T-helper 2 cell (primary cell): ENCODE data around the gene GPR146.
"Not testable (repeated sequence)": the region's sequence is repeated elsewhere in the genome, so short reads cannot be mapped to it uniquely, and the experiment has no call there.

ENCODE experiments used
- DNase-seq, 5 experiments: peaks; one replicate each; pipeline versions ENCODE4 v3.0.0 to v3.0.0-alpha.2; 2012 to 2022
- total RNA-seq, 2 donors: gene quantifications; one replicate each; lab custom pipeline; 2026; lab: John Stamatoyannopoulos, UW

Gene GPR146
- total RNA-seq: 9.7 to 10.3 reads per million in 2 donors

DNA sequence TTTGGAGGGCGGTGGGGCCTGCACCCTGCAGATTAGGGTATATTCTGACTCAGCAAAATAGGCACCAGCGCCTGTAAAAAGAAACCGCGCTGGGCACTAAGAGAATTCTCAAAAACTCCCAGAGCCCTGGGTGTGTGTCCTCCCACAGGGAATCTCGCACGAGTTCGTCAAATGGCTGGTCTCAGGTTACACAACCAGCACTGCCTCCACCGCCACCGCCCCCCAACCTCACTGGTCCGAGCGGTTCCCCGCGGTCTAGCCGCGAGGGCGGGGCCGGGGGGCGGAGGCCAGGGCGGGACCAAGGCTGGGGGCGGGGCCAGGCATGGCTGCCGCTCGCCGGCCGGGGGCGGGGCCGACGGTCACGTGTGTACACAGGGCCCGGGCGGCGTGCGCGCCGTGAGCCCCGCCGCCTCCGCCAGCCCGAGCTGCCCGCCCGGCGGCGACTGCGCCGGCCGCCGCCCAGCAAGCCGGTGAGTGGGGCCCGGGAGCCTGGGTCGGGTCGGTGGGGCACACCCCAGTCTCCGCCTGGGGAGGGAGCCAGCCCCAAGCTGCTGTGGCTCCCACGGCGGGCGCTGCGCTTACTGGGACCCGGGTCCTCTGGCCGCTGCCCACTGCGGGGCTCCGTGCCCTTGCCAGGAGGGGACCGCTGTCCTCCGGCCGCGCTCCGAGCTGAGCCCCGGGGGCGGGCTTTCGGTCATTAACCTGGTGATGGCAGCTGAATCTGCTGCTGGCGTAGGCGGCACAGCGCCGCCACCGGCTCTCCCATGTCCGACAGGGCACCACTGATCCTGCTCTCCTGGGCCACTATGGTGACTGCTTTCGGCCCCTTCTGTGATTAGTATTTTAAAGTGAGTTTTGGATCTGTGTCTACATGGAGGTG lies at the start of gene GPR146:
TSS of gene GPR146 (plus strand) at position 358 of the 880 bp plus-strand sequence. CDS start 12,970 bp downstream, outside the sequence.
- peak; percentile 78 to 91 (median 90) for DNase-seq

DNA sequence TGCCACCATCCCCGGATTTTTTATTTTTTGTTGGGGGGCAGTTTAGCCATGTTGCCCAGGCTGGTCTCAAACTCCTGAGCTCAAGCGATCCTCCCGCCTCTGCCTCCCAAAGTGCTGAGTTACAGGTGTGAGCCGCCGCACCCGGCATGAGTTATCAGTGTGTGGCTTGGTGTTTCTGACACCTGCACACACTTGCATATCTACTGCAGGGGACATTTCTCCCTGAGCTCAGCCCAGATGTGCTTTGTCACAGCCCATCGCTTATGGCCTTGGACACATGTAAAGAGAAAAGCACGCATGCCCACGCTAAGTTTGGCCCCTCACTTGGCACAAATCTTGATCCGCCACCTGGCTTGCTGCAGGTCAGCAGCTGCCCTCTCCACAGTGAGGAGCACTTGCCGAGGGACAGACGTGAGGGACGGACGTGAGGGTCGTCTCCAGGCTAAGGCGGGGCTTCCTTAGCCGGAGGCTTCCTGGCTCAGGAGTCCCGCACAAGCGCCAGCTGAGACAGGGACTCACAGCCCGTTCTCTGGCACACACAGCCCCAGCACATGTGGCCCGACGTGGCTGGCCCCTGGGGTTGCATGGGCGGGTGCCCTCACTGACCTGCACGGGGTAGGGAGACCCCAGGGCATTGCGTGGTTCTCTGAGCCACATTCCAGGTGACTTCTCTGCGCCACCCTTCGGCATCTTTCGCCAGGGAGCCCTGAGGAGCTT lies 49.6 kb upstream of the GPR146 start:
- DNase-seq: no peak

DNA sequence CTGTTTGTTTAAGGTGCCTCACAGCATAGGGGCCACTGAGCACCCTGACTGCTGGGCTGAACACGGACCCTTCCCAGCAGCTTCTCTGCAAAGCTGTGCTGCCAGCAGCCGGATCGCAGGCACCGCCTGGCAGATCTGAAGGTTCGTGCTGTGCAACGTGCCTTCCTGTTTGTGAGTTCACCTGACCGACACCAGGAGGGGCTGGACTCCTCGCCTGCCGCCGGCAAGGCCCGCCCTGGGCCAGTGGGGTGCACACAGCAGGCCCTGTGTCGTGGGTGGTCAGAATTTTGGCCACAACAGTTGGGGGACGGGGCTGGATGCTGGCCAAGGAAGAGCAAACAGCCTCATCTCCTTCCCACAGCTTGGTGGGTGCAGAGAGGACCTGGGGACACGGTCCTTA lies 48.8 kb upstream of the GPR146 start:
- no peak for DNase-seq

GRCh38 chr7:996079-996872 lies 48.1 kb upstream of the GPR146 start:
- no peak for DNase-seq

DNA sequence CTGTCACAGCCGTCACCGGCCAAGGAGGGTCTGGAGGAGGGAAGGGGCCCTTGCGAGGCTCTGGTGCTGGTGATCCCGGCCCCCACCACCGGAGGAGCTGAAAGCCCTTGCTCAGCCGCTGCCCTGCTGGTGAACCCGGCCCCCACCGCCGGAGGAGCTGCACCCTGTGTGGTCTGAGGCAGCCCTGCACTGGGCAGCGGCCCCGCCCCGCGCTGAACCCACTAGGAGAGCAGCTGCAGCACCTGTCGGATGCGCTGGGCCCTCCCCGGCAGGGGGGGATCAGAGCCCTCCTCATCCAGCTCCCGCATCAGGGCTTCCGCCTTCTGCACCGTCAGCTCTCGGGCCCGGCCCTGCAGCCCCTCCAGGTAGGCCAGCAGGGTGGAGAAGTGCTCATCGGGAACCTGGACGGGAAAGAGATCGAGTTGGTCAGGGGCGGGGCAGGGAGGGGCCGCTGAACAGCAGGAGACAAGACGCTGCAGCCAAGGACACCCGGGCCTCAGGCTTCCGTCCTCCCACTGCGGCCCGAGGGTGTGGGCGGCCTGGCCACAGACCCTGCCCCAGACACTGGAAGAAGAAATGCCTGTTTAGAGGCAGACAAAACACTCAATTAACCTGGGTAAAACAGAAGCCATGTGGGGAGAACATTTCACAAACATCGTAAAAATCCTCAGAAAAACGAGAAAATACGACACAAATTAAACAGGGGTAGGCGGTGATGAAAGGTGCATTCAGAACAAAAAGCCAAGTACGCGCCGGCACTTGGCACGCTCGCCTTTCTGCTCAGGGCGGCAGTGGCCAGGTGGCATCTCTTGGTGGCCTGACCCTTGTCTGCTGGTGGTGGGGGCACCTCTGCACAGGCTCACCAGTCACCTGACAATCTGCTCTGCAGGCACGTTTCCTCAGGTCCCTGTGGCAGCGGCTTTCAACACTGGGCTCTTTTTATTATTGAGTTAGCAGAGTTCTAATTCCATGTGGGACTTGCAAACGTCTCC lies 46.6 kb upstream of the GPR146 start:
- DNase-seq: no peak

GRCh38 chr7:999149-999879 lies 45.0 kb upstream of the GPR146 start:
- no peak for DNase-seq

DNA sequence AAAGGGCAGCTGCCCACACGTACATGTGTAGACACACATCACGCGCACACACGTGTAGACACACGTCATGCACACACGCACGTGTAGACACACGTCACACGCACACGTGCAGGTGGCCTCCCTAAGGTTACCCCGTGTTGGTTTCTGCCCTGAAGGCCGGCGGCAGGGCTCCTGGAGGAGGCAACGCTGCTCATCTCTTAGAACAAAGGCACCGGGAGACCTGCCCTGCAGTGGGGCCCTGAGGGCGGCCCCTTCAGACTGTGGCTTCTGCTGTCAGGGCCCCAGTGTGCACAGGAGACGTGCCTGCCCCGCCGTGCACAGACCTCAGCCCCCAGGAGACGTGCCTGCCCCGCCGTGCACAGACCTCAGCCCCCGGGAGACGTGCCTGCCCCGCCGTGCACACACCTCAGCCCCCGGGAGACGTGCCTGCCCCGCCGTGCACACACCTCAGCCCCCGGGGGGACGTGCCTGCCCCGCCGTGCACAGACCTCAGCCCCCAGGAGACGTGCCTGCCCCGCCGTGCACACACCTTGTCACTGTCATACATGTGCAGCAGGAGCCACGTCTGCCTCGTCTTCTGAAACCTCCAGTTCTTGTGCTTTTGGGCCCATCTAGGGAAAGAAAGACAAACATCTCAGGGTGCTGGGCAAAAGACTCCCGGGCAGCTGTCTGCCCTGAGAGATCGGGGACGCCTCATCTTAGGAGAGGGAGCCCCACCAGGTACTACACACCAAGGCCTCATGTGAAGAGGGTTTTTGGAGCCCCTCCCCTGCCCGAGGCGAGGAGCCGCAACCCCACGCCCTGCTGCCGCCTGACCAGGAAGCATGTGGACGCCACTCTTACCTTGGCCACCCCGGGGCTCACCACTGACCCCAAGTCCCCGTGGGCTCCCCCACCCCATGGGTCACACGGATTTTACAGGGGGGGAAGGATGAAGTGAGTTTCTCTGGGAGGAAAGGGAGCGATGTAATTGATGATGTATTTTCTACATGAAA lies 44.1 kb upstream of the GPR146 start:
- no peak for DNase-seq

- DNase-seq: not testable (repeated sequence)
Observed at GRCh38 chr7:1001069-1001770, 43.1 kb upstream of the GPR146 start.

- DNase-seq: not testable (repeated sequence)
Observed at GRCh38 chr7:1002026-1002425, 42.3 kb upstream of the GPR146 start.

- not testable (repeated sequence) for DNase-seq
Observed at GRCh38 chr7:1002445-1002844, 41.9 kb upstream of the GPR146 start.

- DNase-seq: no peak
Observed at GRCh38 chr7:1004018-1004852, 40.1 kb upstream of the GPR146 start.

DNA sequence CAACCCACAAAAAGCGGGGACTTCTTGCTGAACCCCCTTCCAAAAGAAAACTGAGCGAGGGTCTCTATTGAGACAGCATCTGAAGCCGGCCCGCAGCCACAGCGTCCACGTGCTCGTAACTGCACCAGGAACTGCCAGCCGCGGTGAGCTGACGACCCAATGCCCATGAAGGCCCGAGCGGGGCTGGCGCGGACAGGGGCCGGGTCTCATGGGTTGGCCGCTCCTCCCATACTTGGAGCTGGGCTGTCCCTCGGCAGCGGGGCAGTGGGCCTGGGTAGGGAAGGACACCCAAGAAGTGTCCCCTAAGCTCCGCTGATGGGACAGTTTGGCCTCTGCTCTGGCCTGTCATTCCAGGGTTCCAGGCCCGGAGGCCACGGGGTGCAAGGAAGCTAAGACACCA lies 39.0 kb upstream of the GPR146 start:
- no peak for DNase-seq

GRCh38 chr7:1007901-1008300 lies 36.4 kb upstream of the GPR146 start:
- DNase-seq: no peak

GRCh38 chr7:1008733-1009363 lies 35.5 kb upstream of the GPR146 start:
- DNase-seq: no peak

DNA sequence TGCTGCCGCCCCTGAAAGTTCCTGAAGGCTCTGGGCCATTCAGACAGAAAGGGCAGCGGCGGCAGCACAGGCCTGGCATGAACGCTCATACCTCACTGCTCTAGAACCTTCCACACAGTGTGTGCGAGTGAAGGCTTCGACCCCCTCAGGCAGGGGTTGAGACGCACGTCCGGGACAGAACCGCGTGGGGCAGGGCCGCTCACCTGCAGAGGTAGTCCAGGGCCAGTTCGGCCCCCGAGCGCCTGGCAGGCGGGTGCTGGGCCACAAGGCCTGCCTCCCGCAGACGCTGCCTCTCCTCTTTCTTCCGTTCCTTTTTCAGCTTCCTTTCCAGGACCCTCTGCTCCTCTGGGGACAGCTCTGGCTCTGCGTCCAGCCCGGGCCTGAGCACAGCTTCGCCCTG lies 34.6 kb upstream of the GPR146 start:
- no peak for DNase-seq

DNA sequence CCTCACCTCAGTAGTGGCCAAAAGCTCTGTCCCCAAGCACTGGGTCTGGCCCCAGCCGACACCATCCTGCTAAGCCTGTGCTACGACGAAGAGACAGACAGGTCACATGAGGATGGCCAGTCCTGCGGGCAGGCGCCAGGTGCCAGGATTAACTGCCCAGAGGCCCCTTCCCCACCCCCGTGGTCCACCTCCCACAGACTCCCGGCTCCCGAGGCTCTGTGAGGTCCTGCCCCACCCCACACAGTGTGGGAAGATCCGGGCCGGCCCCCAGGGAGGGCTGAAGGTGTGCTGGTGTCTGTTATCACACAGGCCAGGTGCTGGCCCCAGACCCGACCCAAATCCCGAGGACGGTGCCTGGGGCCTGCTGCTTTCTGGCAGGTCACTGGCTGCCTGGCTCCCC lies 34.1 kb upstream of the GPR146 start:
- DNase-seq: no peak

GRCh38 chr7:1011297-1012003 lies 32.9 kb upstream of the GPR146 start:
- peak in 2 of 5 experiments; percentile 18 to 73 for DNase-seq
